Measurements from ENCODE around the gene WWOX.
A peak's percentile ranks its signal among the peaks of the same experiment; 100 is the strongest.

Gene WWOX

DNA sequence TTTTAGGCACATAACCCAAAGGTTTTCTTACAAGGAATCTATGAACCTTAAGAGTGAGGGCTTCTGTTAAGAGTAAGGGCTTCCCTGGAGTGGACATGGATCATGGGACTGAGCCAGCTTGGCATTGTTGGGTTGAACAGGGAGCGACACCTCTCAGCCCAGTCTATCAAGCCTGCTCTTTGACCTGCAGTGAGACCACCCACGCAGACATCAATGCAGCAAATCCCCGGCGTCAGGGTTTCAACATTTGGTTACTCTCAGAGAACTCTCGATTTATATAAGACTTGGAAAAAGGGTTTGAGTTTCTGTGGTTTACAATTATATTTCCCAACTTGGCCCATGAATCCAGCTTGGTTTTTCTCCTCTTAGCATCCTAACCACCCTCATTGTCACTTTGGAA lies 299.9 kb downstream of the WWOX start:
- no peak for DNase-seq (ENCODE audit: low spot score)

DNA sequence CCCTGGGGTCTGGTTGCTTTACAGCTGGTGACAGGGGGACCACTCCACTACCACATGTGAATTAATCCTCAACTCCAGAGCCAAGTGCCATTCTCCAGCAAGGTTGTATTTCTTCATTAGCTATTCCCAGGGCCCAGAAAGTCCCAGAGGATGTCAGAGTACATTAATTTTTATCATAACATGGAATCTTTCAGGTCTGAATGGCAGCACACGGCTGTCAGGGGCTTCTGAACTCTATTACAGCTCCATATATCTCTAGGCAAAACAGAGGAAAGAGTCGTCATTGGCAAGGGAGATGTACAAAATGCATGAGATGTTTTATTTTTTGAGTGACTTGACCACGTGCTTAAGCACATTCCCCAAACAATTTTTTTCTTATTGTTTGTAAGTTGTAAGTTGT lies 303.4 kb downstream of the WWOX start:
- no peak for DNase-seq (ENCODE audit: low spot score)

DNA sequence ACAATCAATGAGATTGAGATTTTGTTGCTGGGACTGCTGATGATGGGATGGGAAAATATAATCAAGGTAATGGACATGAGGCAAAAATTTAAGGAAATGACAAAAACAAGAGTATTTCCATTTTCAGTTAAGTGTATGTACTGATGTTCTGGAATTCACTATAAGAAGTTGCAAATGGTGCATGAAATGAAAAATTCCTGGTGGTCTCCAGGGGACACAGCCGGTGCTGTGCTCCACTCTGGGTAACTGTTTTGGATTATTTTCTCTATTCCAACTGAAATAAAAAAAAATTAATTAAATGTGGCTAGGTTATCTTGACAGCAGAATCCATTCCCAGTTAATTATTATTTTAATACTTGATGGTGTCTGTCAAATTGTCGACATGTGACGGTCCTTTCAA lies 305.6 kb downstream of the WWOX start:
- DNase-seq (ENCODE audit: low spot score) = no peak

DNA sequence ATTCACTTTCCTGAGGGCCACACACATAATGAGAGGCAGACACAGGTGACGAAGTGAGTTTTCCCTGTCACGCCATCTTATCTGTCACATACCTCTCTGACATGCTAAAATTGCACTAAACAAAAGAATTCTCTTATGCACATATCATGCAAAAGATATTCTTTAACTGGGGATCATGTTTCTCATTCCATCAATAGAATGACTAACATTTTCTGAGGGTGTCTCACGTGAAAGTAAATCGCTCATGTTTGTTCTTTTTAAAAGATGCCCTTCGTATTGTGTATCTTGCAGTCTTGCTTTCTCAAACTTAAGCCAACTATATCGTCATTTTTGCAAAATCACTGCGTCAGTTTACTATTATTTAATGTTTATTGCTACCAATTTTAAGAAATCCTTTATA lies 306.4 kb downstream of the WWOX start:
- DNase-seq (ENCODE audit: low spot score) = no peak

DNA sequence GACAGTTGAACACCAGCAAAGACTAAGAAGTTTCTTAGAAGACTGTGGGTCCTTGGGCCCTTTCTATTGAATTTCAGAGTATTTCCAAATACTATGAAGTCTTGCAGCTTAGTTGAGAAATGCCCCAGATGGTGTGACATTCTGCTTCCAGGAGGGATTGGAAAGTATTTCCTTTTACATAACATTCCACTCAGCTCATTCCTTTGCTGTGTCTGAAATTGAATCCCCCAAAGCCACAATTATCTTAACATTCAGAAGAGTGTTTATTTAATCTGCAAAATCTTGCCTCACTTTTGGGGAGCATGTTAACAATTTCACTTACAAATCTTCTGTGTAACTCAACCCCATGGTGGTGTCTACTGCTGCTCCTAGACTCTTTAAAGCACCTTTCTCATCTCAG lies 307.7 kb downstream of the WWOX start:
- no peak for DNase-seq (ENCODE audit: low spot score)

DNA sequence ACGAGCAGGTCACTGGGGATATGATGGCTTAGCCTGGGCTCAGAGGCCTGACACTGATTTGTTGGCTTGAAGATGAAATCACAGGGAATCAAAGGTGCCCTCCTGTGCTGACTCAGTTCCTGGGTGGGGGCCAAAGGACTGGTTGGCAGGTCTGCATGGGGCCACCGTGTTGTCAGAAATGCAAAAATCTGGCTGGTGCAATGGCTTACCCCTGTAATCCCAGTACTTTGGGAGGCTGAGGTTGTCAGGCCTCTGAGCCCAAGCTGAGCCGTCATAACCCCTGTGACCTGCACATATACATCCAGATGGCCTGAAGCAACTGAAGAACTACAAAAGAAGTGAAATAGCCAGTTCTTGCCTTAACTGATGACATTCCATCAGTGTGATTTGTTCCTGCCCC lies 314.2 kb downstream of the WWOX start:
- no peak for DNase-seq (ENCODE audit: low spot score)

DNA sequence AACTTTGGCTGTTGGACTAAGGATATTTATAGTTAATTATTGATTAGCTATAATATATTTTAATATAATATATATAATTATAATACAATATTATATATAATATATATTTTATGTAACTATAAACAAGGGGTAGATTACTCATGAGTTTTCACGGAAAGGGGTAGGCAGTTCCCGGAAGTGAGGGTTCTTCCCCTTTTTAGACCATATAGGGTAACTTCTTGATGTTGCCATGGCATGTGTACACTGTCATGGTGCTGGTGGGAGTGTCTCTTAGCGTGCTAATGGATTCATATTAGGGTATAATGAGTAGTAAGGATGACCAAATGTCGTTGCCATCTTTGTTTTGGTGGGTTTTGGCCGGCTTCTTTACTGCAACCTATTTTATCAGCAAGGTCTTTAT lies 315.6 kb downstream of the WWOX start:
- no peak for DNase-seq (ENCODE audit: low spot score)

DNA sequence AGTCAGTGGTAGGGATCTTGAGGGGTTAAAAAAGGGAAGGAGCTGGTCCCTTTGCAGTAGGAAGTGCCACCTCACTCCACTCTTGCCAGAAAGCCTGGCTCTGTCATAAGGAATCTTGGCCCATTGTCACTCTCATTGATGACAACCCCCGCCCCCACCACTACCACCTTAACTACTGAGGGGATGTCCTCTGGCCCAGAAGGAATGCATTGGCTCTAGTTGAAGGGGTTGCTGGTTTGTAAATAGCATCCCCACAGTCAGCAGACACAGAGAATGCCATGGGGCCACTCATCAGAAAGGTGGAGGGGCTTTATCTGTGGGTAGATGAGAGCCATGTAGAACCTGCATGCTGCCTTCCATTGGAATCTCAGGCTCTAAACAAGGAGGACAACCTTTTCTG lies 316.2 kb downstream of the WWOX start:
- no peak for DNase-seq (ENCODE audit: low spot score)

DNA sequence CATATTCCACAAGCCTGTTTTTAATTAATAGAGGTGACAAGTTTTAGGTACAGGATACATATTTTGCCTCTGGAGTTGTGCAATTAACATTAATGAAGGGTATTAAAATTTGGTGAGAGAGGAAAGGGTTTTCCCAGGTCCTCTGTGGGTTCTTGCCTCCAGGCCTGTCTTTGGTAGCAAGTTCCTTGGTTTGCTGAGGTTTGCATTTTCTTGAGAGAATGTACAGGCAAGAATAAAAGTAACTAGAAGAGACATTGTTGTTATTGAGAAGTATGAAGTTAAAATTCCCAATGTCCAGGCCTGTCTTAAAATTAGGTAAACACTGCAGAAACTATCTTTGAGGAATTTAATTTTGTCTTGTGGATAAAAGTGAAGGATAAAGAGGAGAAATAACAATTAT lies 316.9 kb downstream of the WWOX start:
- no peak for DNase-seq (ENCODE audit: low spot score)

DNA sequence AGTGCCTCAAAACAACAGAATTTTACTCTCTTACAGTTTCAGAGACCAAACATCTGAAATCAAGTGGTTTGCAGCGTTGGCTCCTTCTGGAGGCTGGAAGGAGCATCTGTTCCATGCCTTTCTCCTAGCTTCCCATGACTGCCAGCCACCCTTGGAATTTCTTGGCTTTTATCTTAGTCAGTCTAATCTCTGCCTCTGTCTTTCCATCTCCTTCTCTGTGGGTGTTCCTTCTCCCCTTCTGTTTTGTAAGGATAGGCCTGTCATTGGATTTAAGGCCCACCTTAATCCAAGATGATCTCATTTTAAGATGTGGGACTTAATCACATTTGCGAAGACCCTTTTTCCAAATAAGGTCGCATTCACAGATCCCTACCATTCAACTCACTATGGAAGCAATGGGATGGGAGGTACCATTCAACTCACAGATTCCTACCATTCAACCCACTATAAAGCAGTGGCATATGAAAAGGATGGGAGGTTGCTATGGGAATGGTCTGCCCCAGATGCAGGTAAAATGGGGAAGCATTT lies 321.8 kb downstream of the WWOX start:
- peak; percentile 62 for DNase-seq (ENCODE audit: low spot score)

DNA sequence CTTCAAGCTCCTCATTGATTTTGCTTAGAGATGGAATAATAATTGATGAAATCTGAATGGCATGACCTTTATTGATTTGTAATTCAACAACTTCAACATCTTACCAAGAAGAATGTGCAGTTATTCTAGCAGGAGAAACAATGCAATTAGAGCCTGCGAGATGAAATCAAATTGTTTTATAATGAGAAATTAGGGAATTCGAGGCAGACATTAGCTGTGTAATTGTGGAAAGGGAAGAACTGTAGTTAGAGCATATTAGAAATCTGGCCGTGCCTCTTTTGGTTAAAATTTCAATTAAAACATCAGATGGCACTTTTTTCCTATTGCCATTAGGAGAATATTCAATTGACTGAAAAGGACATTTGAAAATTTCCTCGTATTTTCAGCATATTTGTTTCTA lies 325.8 kb downstream of the WWOX start:
- no peak for DNase-seq (ENCODE audit: low spot score)

DNA sequence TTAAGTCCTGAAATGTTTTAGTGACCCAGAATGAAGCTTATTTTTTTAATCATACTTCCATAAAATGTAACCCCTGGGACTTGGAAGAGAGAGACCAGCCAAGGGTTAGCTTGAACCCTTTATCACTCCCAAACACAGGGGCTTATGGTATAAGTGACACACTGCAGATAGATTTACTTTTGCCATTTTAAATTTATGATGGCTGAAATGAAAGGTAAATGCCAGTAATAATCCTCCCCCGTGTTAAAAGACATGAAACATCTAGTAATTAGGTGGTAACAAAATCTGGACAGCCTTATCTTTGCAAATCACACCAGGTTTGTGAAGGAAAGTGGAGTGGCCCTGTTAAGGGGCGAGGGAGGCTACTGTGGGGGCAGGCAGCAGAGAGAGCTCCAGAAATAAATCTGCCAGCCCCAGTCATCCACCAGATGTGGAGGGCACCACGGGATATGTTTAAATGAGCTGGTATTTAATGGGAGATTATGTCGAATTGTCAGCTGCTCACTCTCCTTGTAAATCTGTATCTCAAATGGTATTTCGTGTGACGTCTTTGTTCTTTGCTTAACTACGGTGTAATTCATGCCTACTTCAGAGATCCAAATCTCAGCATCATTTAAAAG lies 326.5 kb downstream of the WWOX start:
- DNase-seq (ENCODE audit: low spot score) = no peak

DNA sequence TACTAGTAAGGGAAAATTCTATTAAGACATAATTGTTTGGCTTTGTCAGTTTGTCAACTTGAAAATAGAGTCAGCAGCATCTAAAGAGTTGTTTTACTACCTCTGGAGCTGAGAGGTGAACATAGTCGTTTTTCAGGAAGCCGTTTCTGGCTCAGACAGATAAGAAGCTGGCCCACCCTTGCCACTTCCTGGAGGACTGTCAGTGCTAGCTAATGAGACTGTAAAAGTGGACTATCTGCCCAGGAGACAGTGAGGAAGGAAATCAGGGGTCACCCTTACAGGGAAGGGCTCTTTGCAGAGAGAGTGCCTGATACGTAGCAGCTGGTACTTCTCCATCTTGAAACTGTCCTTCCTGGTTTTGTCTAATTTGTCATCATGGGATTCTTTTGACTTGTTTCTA lies 328.7 kb downstream of the WWOX start:
- DNase-seq (ENCODE audit: low spot score) = no peak

DNA sequence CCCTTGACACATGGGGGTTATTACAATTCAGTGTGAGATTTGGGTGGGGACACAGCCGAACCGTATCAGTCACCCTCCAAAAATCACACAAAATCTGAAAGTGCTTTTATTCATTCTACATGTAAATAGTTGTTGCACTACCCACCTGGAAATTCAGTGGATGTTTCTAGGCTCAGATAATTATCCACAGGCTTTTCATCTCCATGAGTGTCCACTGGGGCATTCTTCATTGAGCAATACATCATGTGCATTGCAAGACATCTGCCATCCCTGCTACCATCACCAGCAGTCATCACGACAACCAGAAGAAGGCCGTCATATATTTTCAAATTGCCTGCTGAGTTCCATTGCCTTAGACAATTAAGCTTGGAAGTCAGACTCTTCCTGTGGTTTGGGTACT lies 330.8 kb downstream of the WWOX start:
- no peak for DNase-seq (ENCODE audit: low spot score)

DNA sequence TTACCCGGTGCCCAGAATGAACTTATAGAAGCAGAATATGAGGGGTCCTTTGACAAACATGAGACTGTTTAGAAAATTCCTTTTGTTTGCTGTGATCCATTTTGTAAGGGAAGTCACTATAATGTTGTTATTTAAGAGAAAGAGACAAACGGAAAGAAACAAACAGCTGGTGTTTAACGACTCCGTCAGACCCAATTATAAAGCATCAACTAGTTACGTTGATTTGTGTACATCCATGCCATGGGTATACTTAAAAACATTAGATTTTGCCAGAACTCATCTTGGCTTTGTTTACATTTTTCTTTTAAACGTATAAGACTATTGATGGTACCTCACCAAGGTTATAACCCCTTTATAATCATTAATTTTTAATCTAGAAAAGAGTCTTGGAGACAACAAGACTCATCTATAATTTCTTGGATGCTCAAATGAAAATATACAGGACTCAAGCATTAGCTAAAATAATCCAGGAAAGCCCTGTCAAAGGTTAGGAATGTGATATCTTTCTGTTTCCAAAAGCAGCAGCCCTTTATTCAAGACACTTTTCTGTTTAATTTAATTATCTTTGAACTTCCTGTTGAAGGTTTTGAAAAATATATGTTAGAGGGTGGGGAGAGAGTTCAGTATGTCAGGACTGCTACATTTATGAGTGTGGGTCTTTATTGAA lies 331.7 kb downstream of the WWOX start:
- DNase-seq (ENCODE audit: low spot score) = no peak

DNA sequence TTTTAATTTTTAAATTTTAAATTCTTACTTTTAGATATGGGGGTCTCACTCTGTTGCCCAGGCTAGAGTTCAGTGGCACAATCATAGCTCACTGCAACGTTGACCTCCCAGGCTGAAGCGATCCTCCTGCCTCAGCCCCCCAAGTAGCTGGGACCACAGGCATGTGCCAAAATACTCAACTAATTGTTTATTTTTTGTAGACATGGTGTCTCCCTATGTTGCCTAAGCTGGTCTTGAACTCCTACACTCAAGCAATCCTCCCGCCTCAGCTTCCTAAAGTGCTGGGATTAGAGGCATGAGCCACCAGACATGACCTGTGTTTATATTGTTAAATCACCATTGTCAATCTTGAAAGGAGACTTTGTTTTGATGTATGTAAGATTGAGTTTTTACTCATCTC lies 332.2 kb downstream of the WWOX start:
- no peak for DNase-seq (ENCODE audit: low spot score)

DNA sequence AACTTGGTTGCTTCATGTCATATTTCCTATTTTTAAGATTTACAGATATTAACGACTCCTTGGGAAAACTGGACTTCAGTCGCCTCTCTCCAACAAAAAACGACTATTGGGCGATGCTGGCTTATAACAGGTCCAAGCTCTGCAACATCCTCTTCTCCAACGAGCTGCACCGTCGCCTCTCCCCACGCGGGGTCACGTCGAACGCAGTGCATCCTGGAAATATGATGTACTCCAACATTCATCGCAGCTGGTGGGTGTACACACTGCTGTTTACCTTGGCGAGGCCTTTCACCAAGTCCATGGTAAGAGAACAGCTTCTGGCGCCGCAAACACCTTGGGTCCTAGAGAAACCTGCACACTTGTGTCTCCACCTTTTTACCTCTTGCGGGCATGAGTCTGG lies 333.0 kb downstream of the WWOX start:
- DNase-seq (ENCODE audit: low spot score) = no peak

DNA sequence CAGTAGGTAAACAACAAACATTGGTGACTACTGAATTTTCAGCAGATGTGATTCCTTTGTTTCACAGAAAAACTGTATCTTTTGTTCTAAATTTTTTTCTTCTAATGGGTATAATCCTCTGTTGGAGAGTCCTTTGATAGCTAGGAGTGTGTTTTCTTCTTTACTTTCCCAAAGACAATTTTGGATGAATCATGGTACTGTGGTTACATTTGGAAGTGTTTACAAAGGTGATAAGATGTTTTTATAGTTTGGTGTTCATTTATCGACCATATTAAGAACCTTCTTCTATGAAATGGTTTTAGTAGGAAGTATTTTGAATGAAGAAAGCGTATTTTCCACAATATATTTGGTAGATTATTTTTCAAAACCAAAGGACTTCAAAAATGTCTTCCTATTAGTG lies 333.7 kb downstream of the WWOX start:
- no peak for DNase-seq (ENCODE audit: low spot score)

DNA sequence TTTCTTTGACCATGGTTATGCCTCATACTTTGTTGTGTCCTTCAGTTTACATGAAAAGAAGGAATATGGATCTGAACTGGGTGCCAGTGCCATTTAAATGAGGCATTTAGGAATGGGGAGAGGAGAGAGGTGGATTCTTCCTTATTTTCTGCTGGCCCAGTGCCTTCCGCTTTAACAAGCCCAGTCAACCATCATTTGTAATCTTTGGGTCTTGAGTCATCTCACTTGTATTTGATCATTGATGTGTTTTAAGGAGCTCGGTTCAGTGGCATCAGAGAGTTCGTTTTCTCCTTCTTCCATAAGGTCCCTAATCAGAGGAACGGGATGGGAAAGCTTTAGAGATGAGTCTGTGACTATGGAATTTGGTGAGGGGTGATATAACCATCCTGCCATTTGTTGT lies 334.9 kb downstream of the WWOX start:
- no peak for DNase-seq (ENCODE audit: low spot score)

DNA sequence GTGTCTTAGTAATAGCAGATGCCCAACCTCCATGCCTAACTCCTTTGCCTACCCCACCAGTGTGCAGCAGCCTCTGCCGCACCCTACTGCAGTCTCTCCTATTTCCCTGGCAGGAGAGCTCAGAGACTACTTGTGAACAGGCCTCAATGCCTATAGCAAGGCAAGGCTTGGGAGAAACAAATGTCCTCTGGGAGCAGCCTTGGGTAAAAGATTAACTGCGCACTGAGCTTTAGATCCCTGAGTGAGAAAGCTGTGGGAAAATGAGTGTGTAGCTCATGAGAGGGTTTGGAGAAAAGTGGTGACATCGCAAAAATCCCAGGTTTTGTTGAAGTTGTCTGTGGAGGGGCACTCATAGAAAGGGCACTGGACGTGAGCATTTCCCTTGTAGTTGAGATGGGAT lies 335.8 kb downstream of the WWOX start:
- no peak for DNase-seq (ENCODE audit: low spot score)

DNA sequence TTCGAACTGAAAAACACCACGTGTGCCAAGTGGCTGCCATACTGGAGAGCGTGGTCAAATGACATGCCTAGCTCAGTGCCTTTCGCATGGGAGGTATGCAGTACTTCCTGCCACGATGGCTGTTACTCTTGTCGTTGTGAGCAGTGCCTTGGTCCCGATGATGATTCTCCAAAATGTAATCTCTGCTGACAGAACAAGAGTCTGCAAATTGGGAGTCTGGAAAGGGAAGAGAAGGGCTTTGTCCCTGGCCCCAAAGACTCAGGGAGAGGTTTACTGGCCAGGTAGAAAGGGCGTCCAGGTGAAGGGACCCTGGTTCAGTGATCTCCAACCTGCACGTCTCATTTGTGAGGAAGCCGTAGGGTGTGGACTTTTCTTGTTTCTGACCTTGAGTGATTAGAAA lies 336.6 kb downstream of the WWOX start:
- no peak for DNase-seq (ENCODE audit: low spot score)

DNA sequence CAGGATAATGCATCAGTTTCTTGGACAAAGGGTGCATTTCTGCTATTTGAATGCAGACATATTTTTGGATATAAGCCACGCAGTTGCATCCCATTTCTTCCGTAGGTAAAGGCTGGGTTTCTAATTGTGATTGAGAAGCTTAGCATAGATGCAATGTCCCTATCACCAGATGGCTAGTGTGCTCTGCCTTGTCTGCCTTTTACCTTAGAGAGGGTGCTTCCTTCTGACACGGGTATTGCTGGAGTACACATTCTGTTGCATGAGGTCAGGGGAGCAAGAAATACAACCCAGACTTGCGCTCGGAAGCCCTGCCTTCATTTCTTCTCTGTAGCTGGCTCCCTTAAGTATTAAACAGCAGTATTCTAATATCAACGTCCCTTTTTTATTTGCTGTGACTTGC lies 337.4 kb downstream of the WWOX start:
- no peak for DNase-seq (ENCODE audit: low spot score)

DNA sequence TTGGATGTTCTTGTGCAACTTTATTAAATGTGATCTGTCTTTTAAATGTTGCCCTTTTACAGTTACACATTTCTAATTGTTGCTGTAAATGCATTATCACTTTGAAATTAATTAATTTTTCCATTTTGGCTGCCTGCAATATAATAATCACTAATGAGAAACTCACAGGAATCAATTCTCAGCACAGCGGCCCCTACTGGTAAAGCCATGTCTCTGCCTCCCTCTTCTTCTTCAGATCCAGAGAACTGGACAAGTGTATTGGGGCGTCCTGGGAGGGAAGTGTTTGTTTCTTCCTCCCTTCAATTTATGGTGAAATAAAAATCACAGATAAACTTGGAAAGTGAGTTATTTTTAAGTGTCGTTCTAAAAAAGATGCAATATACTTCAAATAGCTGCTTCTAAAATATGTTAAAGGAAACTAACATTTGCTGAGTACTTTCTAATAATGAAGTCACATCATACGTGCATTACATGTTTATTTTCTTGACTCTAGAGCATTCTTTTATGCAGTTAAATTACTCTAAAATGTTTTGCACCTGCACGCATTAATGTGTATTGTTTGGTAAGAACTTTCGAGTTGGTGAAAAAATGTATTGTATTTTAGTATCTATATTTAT lies 338.0 kb downstream of the WWOX start:
- DNase-seq (ENCODE audit: low spot score) = peak; percentile 49

DNA sequence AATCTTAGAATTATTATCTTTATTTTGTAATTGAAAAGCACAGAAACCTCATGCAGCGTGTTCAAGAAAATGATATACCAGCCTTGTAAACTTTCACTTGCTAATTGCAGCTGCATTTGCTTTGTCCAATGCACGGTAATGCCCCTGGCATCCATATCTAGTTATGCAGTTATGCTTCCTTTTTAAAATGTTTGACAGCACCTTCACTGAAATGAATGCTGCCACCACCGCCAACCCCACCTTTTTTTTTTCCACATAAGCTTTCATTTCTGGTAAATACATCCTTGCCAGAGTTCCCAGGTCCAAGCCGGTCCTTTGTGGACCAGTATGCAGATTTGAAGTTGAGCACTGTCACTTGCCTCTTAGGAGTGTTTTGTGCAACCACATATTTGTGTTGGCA lies 338.8 kb downstream of the WWOX start:
- no peak for DNase-seq (ENCODE audit: low spot score)
